B cell (primary cell): Measurements from ENCODE around the gene CYP4A22. TPM values are rescaled to one million over a fixed set of nuclear protein-coding genes. Genes with fewer than 3 reads are reported as not detected.

Experiments
- ATAC-seq: fragments of 200-7000 bp; cut with Tn5 transposase; one replicate; pipeline ENCODE4 v1.10.0; 2021; ENCODE audit warnings: low read depth, mild to moderate bottlenecking, moderate number of reproducible peaks, moderate library complexity
- CTCF ChIA-PET: fragments of 350-600 bp; sonication (Branson Sonifier 250); formaldehyde crosslinking; loops from one replicate; lab custom pipeline; 2021; ENCODE audit warnings: antibody characterized with exemption, inconsistent platforms; lab: Charles Lee
- POLR2A ChIA-PET: fragments of 350-600 bp; sonication (Branson Sonifier 250); formaldehyde crosslinking; loops from one replicate; lab custom pipeline; 2021; ENCODE audit warnings: antibody characterized with exemption; lab: Charles Lee
- DNase-seq: peaks from one replicate; pipeline ENCODE4 v3.0.0; 2013
- H2AFZ ChIP-seq: 2 replicates; pipeline ENCODE4 v1.6.1; 2012; ENCODE audit warnings: mild to moderate bottlenecking, low read depth, low read length; ENCODE audit not compliant: insufficient read depth, poor library complexity, severe bottlenecking
- H3K27ac ChIP-seq, 2 donors: 1 replicate in 1 of 2; 2 replicates in 1 of 2; pipeline ENCODE4 v1.5.1; 2012 to 2013; ENCODE audit warnings: low read length in 2 of 2, mild to moderate bottlenecking in 2 of 2, moderate library complexity in 1 of 2
- H3K27me3 ChIP-seq, 4 experiments: fragments of 200-600 bp in 1 of 4; sonication (generic) in 1 of 4; replicated peaks in 1 of 4; 1 replicate in 2 of 4; 2 replicates in 2 of 4; pipeline versions ENCODE4 v1.6.1 to v1.7.0; 2013 to 2016; ENCODE audit warnings: low read length in 3 of 4, mild to moderate bottlenecking in 2 of 4, mixed read lengths in 1 of 4, moderate library complexity in 1 of 4; ENCODE audit not compliant: insufficient read depth in 4 of 4, control insufficient read depth in 3 of 4; ENCODE audit errors: control extremely low read depth in 1 of 4
- H3K36me3 ChIP-seq, 2 experiments: replicated peaks in 1 of 2; 1 replicate in 1 of 2; 2 replicates in 1 of 2; pipeline versions ENCODE4 v1.6.1 to v1.7.1; 2013; ENCODE audit warnings: low read length in 1 of 2; ENCODE audit not compliant: insufficient read depth in 2 of 2, control insufficient read depth in 1 of 2; ENCODE audit errors: control extremely low read depth in 1 of 2, extremely low read depth in 1 of 2
- H3K4me1 ChIP-seq, 2 donors: fragments of 200-600 bp in 1 of 2; sonication (generic) in 1 of 2; 1 replicate in 1 of 2; 2 replicates in 1 of 2; pipeline versions ENCODE4 v1.5.1 to v1.6.1; 2013 to 2017; ENCODE audit warnings: low read length in 2 of 2; ENCODE audit not compliant: control insufficient read depth in 2 of 2, insufficient read depth in 2 of 2
- H3K4me2 ChIP-seq: replicated peaks from 2 replicates; pipeline ENCODE3; 2012; ENCODE audit warnings: mild to moderate bottlenecking, low read depth, low read length; ENCODE audit not compliant: poor library complexity, severe bottlenecking
- H3K4me3 ChIP-seq, 5 experiments: fragments of 200-600 bp in 1 of 5; sonication (generic) in 1 of 5; 1 replicate in 3 of 5; 2 replicates in 2 of 5; pipeline versions ENCODE4 v1.5.1 to v1.7.0; 2011 to 2016; ENCODE audit warnings: low read length in 4 of 5, mild to moderate bottlenecking in 4 of 5, low read depth in 2 of 5, control low read depth in 1 of 5, moderate library complexity in 1 of 5; ENCODE audit not compliant: insufficient read depth in 1 of 5; ENCODE audit errors: control extremely low read depth in 1 of 5, extremely low read depth in 1 of 5
- H3K79me2 ChIP-seq: fragments of 200-600 bp; sonication (generic); one replicate; pipeline ENCODE4 v1.6.0; 2016; ENCODE audit warnings: low read length; ENCODE audit not compliant: control insufficient read depth, insufficient read depth
- H3K9ac ChIP-seq: fragments of 200-600 bp; sonication (generic); 2 replicates; pipeline ENCODE4 v1.6.1; 2017; ENCODE audit warnings: mild to moderate bottlenecking, low read length, moderate library complexity
- H3K9me3 ChIP-seq, 3 donors: one replicate each; pipeline versions ENCODE4 v1.6.1 to v1.7.1; 2013; ENCODE audit warnings: low read length in 2 of 3; ENCODE audit not compliant: control insufficient read depth in 2 of 3, insufficient read depth in 1 of 3; ENCODE audit errors: control extremely low read depth in 1 of 3
- H4K20me1 ChIP-seq: 2 replicates; pipeline ENCODE4 v1.6.0; 2012; ENCODE audit warnings: mild to moderate bottlenecking, low read length; ENCODE audit not compliant: insufficient read depth, control insufficient read depth, poor library complexity, severe bottlenecking
- H3K27ac Mint-ChIP-seq: one replicate; pipeline ENCODE4 v1.8.0; 2021; ENCODE audit warnings: mixed read lengths
- H3K27me3 Mint-ChIP-seq: one replicate; pipeline ENCODE4 v1.8.0; 2021; ENCODE audit warnings: mixed read lengths
- H3K4me1 Mint-ChIP-seq: one replicate; pipeline ENCODE4 v1.8.0; 2021; ENCODE audit warnings: mixed read lengths
- H3K4me3 Mint-ChIP-seq: one replicate; pipeline ENCODE4 v1.8.0; 2021; ENCODE audit warnings: mixed read lengths
- H3K9me3 Mint-ChIP-seq: one replicate; pipeline ENCODE4 v1.8.0; 2022; ENCODE audit warnings: mixed read lengths; ENCODE audit not compliant: insufficient read depth
- CTCF ChIP-seq: fragments of 200-600 bp; IDR thresholded peaks from one replicate; pipeline ENCODE4 v1.8.0; 2022; ENCODE audit warnings: antibody characterized with exemption, mild to moderate bottlenecking
- EZH2 ChIP-seq: IDR thresholded peaks from 2 replicates; pipeline ENCODE4 v1.6.1; 2012; ENCODE audit warnings: borderline replicate concordance, low read depth, mild to moderate bottlenecking, moderate library complexity, low read length; ENCODE audit not compliant: insufficient read depth, poor library complexity, severe bottlenecking
- WGBS: methylation state at CpG from one replicate; pipeline ENCODE4 v1.1.5; 2013; ENCODE audit warnings: missing lambda C conversion rate; ENCODE audit not compliant: insufficient coverage; 5-methylcytosine and 5-hydroxymethylcytosine counted together
- intact Hi-C: fragments of 100-400 bp; cut with micrococcal nuclease; formaldehyde crosslinking; loops from one replicate; pipeline ENCODE4 v1.10.0; 2022
- polyA plus RNA-seq: library from polyadenylated mRNA; depleted of rRNA; stranded (reverse); fragments of >200 nt; gene quantifications from 2 replicates; pipeline ENCODE4 v1.2.3, GENCODE V29; 2012
- total RNA-seq, 2 donors: library from RNA; stranded (reverse); fragments of 120-200 nt in 1 of 2; gene quantifications; 1 replicate in 1 of 2; 2 replicates in 1 of 2; pipeline versions ENCODE4 v1.2.3 to v1.2.4, GENCODE V29; 2013 to 2022

The CYP4A22 gene
- total and polyA plus RNA-seq, 2 donors (not counting 1 experiment from before 2014, with no cell fraction given) = not detected

- Histone ChIP-seq H3K27me3 (peaks cover 0 to 3% (median 0%) of the 10 kb centered on the region in 4 experiments), H3K9me3 (no peaks in the 10 kb centered on the region), H3K4me3 (no peak overlapping the region), H3K4me2 (no peak overlapping the region), H3K79me2 (no peaks in the 10 kb centered on the region), H3K27ac (no peak overlapping the region), H3K4me1 (no peaks in the 10 kb centered on the region), H3K9ac (no peak overlapping the region), H2AFZ (no peak overlapping the region), H4K20me1 (no peaks in the 10 kb centered on the region), H3K36me3 (no peaks in the 10 kb centered on the region)
- 65% methylated on average over 3 of the region's 3 CpGs for WGBS
- CTCF ChIA-PET = interaction anchor here (1.0 kb wide), 1 partner anchor 25 kb away, joined by 3 read pairs; no protein-coding TSS in a partner anchor
- DNase-seq = no peak
- no peak overlapping the region for H3K27ac Mint-ChIP-seq
- H3K9me3 Mint-ChIP-seq = no peaks in the 10 kb centered on the region
- H3K27me3 Mint-ChIP-seq = peaks cover 35% of the 10 kb centered on the region
- no peak for TF ChIP-seq CTCF
- TF ChIP-seq EZH2 = no peak
- ATAC-seq = no peak
- H3K4me3 Mint-ChIP-seq = no peak overlapping the region
- H3K4me1 Mint-ChIP-seq = no peaks in the 10 kb centered on the region
- POLR2A ChIA-PET = no interaction called here
- intact Hi-C loops = no loop called here
Measured at GRCh38 chr1:47196622-47197021, 59.4 kb downstream of the CYP4A22 start.

GRCh38 chr1:47198214-47198613 lies 61.0 kb downstream of the CYP4A22 start:
- intact Hi-C loops = no loop called here
- Mint-ChIP-seq H3K9me3 (peaks cover 2% of the 10 kb centered on the region), H3K27ac (no peak overlapping the region), H3K4me1 (peaks cover 2% of the 10 kb centered on the region), H3K4me3 (no peak overlapping the region), H3K27me3 (peaks cover 32% of the 10 kb centered on the region)
- no peaks in the 10 kb centered on the region for H4K20me1 ChIP-seq
- no peaks in the 10 kb centered on the region for H3K9me3 ChIP-seq
- TF ChIP-seq EZH2 (no peak), CTCF (no peak)
- POLR2A ChIA-PET = no interaction called here
- no peak overlapping the region for H3K27ac ChIP-seq
- no peak for DNase-seq
- no peak overlapping the region for H3K4me2 ChIP-seq
- H3K27me3 ChIP-seq = peaks cover 0 to 3% (median 0%) of the 10 kb centered on the region in 4 experiments
- no peaks in the 10 kb centered on the region for H3K79me2 ChIP-seq
- CTCF ChIA-PET = no interaction called here
- ATAC-seq = no peak
- no peaks in the 10 kb centered on the region for H3K36me3 ChIP-seq
- H3K9ac ChIP-seq = no peak overlapping the region
- H2AFZ ChIP-seq = no peak overlapping the region
- WGBS = 89% methylated on average over 4 of the region's 4 CpGs
- no peak overlapping the region for H3K4me3 ChIP-seq
- no peaks in the 10 kb centered on the region for H3K4me1 ChIP-seq

Other genes starting within 250 kb of the CYP4A22 start
- not detected in 2 replicates for gene CYP4A11, start 196.0 kb upstream of the CYP4A22 start, total RNA-seq
- not detected in 2 replicates for gene CYP4A11, start 196.0 kb upstream of the CYP4A22 start, polyA plus RNA-seq
- not detected in 2 replicates for gene CYP4X1, start 113.8 kb upstream of the CYP4A22 start, total RNA-seq
- gene CYP4X1, start 113.8 kb upstream of the CYP4A22 start, polyA plus RNA-seq = not detected in 2 replicates
- not detected in 2 replicates for gene CYP4Z1, start 70.2 kb upstream of the CYP4A22 start, total RNA-seq
- gene CYP4Z1, start 70.2 kb upstream of the CYP4A22 start, polyA plus RNA-seq = not detected in 2 replicates
- not detected in 2 replicates for gene PDZK1IP1, start 52.6 kb downstream of the CYP4A22 start, total RNA-seq
- gene PDZK1IP1, start 52.6 kb downstream of the CYP4A22 start, polyA plus RNA-seq = 0.21 and 1.3 TPM in 2 replicates
- not detected in 2 replicates for gene TAL1, start 94.8 kb downstream of the CYP4A22 start, total RNA-seq
- 0.06 TPM in 1 of 2 replicates, not detected in the other for gene TAL1, start 94.8 kb downstream of the CYP4A22 start, polyA plus RNA-seq
- 1.6 and 1.8 TPM in 2 replicates for gene STIL, start 176.7 kb downstream of the CYP4A22 start, total RNA-seq
- gene STIL, start 176.7 kb downstream of the CYP4A22 start, polyA plus RNA-seq = 0.79 and 1.2 TPM in 2 replicates
- gene CMPK1, start 196.3 kb downstream of the CYP4A22 start, total RNA-seq = 92.5 and 97.4 TPM in 2 replicates
- 16.8 and 27.2 TPM in 2 replicates for gene CMPK1, start 196.3 kb downstream of the CYP4A22 start, polyA plus RNA-seq